ENCODE results near the gene SUCLG1. TPM values are rescaled to one million over a fixed set of nuclear protein-coding genes. Genes with fewer than 3 reads are reported as not detected.

Gene SUCLG1
- polyA plus RNA-seq, 1 experiment, result 73.9 TPM

- no peak for DNase-seq (ENCODE audit: low read depth, low spot score)
- POLR2A ChIA-PET, result no interaction called here
- CTCF ChIA-PET, result interaction anchor here (1.2 to 2.5 kb wide), 2 partner anchors 391 to 434 kb away, joined by 6 to 19 read pairs; no protein-coding TSS in a partner anchor
- no peaks in the 10 kb centered on the region for H3K27me3 ChIP-seq (ENCODE audit: control insufficient read depth, insufficient read depth, low read length)
- H3K9me3 ChIP-seq (ENCODE audit: control insufficient read depth, insufficient read depth, low read length), result no peaks in the 10 kb centered on the region
- TF ChIP-seq CTCF (IDR thresholded peaks at IDR 0.05; ENCODE audit: low read depth, low read length), result no peak
- no peak overlapping the region for H3K27ac ChIP-seq (ENCODE audit: low read depth, low read length)
- no peak overlapping the region for H3K4me3 ChIP-seq (ENCODE audit: low read depth, low read length)
These were observed 32.2 kb upstream of the SUCLG1 start for GRCh38 chr2:84491256-84491655.

- CTCF ChIA-PET, result no interaction called here
- no peak for DNase-seq (ENCODE audit: low read depth, low spot score)
These were observed 28.4 kb upstream of the SUCLG1 start for GRCh38 chr2:84487298-84487996.

GRCh38 chr2:84486441-84487115 lies 27.5 kb upstream of the SUCLG1 start:
- no peak for DNase-seq (ENCODE audit: low read depth, low spot score)
- ChIA-PET POLR2A (no interaction called here), CTCF (interaction anchor here (1.2 kb wide), 1 partner anchor 440 kb away, joined by 4 read pairs; no protein-coding TSS in a partner anchor)
- Histone ChIP-seq H3K27ac (ENCODE audit: low read depth, low read length) (no peak overlapping the region), H3K27me3 (ENCODE audit: control insufficient read depth, insufficient read depth, low read length) (no peaks in the 10 kb centered on the region), H3K4me3 (ENCODE audit: low read depth, low read length) (no peak overlapping the region), H3K9me3 (ENCODE audit: control insufficient read depth, insufficient read depth, low read length) (no peaks in the 10 kb centered on the region)
- no peak for TF ChIP-seq CTCF (IDR thresholded peaks at IDR 0.05; ENCODE audit: low read depth, low read length)

More at GRCh38 chr2:84487298-84487996, 28.4 kb upstream of the SUCLG1 start:
- Histone ChIP-seq H3K27ac (ENCODE audit: low read depth, low read length) (no peak overlapping the region), H3K9me3 (ENCODE audit: control insufficient read depth, insufficient read depth, low read length) (no peaks in the 10 kb centered on the region), H3K4me3 (ENCODE audit: low read depth, low read length) (no peak overlapping the region), H3K27me3 (ENCODE audit: control insufficient read depth, insufficient read depth, low read length) (no peaks in the 10 kb centered on the region)
- POLR2A ChIA-PET, result no interaction called here
- no peak for TF ChIP-seq CTCF (IDR thresholded peaks at IDR 0.05; ENCODE audit: low read depth, low read length)

GRCh38 chr2:84483320-84483719 lies 24.2 kb upstream of the SUCLG1 start:
- Histone ChIP-seq H3K27ac (ENCODE audit: low read depth, low read length) (no peak overlapping the region), H3K4me3 (ENCODE audit: low read depth, low read length) (no peak overlapping the region), H3K9me3 (ENCODE audit: control insufficient read depth, insufficient read depth, low read length) (no peaks in the 10 kb centered on the region), H3K27me3 (ENCODE audit: control insufficient read depth, insufficient read depth, low read length) (no peaks in the 10 kb centered on the region)
- DNase-seq (ENCODE audit: low read depth, low spot score), result no peak
- POLR2A ChIA-PET, result no interaction called here
- no peak for TF ChIP-seq CTCF (IDR thresholded peaks at IDR 0.05; ENCODE audit: low read depth, low read length)
- CTCF ChIA-PET, result interaction anchor here (0.6 to 1.4 kb wide), 2 partner anchors 300 to 396 kb away, joined by 3 to 4 read pairs; no protein-coding TSS in a partner anchor

GRCh38 chr2:84482603-84483002 lies 23.5 kb upstream of the SUCLG1 start:
- POLR2A ChIA-PET, result no interaction called here
- no peak for DNase-seq (ENCODE audit: low read depth, low spot score)
- no peak overlapping the region for H3K4me3 ChIP-seq (ENCODE audit: low read depth, low read length)
- no peaks in the 10 kb centered on the region for H3K27me3 ChIP-seq (ENCODE audit: control insufficient read depth, insufficient read depth, low read length)
- H3K27ac ChIP-seq (ENCODE audit: low read depth, low read length), result no peak overlapping the region
- CTCF ChIA-PET, result interaction anchor here (0.6 to 1.4 kb wide), 4 partner anchors 12 to 399 kb away, joined by 3 to 4 read pairs (median 3); no protein-coding TSS in a partner anchor
- TF ChIP-seq CTCF (IDR thresholded peaks at IDR 0.05; ENCODE audit: low read depth, low read length), result no peak
- H3K9me3 ChIP-seq (ENCODE audit: control insufficient read depth, insufficient read depth, low read length), result no peaks in the 10 kb centered on the region

All from AG04450 (cell line).